ENCODE data around the gene PLA2G1B. TPM values are rescaled to one million over a fixed set of nuclear protein-coding genes. Genes with fewer than 3 reads are reported as not detected.
A peak's percentile ranks its signal among the peaks of the same experiment; 100 is the strongest.

PLA2G1B gene
- total RNA-seq, 1 experiment from 2014 or later = not detected

- TF ChIP-seq CTCF (conservative IDR thresholded peaks at IDR 0.05; ENCODE audit: low read depth, low read length) (no peak), EZH2 (IDR thresholded peaks at IDR 0.05; ENCODE audit: borderline replicate concordance, low read depth, low read length, poor library complexity, severe bottlenecking) (peak; percentile 81)
- CTCF ChIA-PET = no interaction called here
- no TSS peak for BruUV-seq (replicated peaks)
These were observed 42.2 kb upstream of the PLA2G1B start for GRCh38 chr12:120369603-120370342.

DNA sequence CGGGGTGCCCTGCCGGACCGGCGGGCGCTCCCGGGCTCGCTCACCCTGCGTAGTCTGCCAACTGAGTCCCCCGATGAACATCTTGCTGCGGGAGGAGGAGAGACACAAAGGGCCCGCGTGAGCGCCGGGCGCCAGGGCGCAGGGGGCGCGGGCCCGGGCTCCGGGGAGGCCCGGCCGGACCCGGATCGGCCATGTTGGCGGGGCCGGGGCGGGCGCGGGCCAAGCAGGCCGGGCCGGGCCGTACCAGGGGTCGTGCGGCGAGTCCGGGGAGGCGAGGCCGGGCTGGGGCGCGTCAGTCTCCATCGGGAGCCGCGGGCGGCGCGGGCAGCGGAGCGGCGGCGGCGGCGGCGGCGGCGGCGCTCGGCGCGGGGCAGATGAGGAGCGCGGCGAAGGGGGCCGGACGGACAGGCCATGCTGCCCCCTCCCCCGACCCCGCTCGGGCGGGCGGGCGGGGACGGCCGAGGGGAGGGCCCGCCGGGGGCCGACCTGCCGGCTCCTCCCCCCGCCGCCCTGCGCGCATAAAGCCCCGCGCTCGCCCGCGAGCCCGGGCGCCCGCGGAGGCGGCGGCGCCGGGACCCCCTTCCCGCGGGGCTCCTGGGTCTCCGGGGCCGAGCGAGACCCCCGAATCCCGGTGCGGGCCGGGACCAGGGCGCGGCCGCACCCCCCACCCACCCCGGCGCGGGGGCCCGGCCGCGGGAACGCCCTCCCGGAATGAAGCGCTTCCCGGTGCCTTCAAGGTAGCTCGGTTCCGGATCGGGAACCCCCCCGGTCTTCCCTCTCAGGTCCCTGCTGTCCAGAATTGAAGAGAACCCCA is 41.4 kb upstream of the PLA2G1B start, which contains the start of gene MSI1:
Gene MSI1 (minus strand): TSS at position 376 of the 814 bp plus-strand sequence. CDS start 73 bp downstream, at position 303.
- no TSS peak for BruUV-seq (replicated peaks)
- TF ChIP-seq EZH2 (IDR thresholded peaks at IDR 0.05; ENCODE audit: borderline replicate concordance, low read depth, low read length, poor library complexity, severe bottlenecking) = no peak
- TF ChIP-seq CTCF (conservative IDR thresholded peaks at IDR 0.05; ENCODE audit: low read depth, low read length) = no peak
- Histone ChIP-seq H3K4me3 (ENCODE audit: low read depth, low read length, poor library complexity, severe bottlenecking) (peak within 1 kb of the TSS; percentile 57), H3K4me1 (ENCODE audit: insufficient read depth, low read length, poor library complexity, severe bottlenecking) (no peaks in the 10 kb centered on the region), H3K36me3 (ENCODE audit: insufficient read depth, low read length, poor library complexity, severe bottlenecking) (no peaks in the 10 kb centered on the region), H3K27me3 (replicated peaks; ENCODE audit: insufficient read depth, low read depth, low read length, poor library complexity) (peaks cover 51% of the 10 kb centered on the region), H3K9me3 (ENCODE audit: low read depth, low read length, poor library complexity, severe bottlenecking) (no peaks in the 10 kb centered on the region), H3K27ac (ENCODE audit: low read depth, low read length, poor library complexity, severe bottlenecking) (no peak within 1 kb of the TSS)
- ChIA-PET CTCF (no interaction called here), POLR2A (ENCODE audit: low non-redundant PET) (interaction anchor here (0.6 kb wide), 1 partner anchor 78 kb away, joined by 7 read pairs; the partner anchor contains the start of gene RNU4-2)
- intact Hi-C loops (cut with micrococcal nuclease; ENCODE audit: unreplicated experiment) = no loop called here
- no peak for DNase-seq (ENCODE audit: low spot score)

More at GRCh38 chr12:120369603-120370342, 42.2 kb upstream of the PLA2G1B start:
- Histone ChIP-seq H3K27me3 (replicated peaks; ENCODE audit: insufficient read depth, low read depth, low read length, poor library complexity) (peaks cover 53% of the 10 kb centered on the region), H3K4me3 (ENCODE audit: low read depth, low read length, poor library complexity, severe bottlenecking) (peak overlapping the region; percentile 57), H3K36me3 (ENCODE audit: insufficient read depth, low read length, poor library complexity, severe bottlenecking) (no peaks in the 10 kb centered on the region), H3K4me1 (ENCODE audit: insufficient read depth, low read length, poor library complexity, severe bottlenecking) (no peaks in the 10 kb centered on the region), H3K9me3 (ENCODE audit: low read depth, low read length, poor library complexity, severe bottlenecking) (no peaks in the 10 kb centered on the region), H3K27ac (ENCODE audit: low read depth, low read length, poor library complexity, severe bottlenecking) (no peak overlapping the region)
- intact Hi-C loops (cut with micrococcal nuclease; ENCODE audit: unreplicated experiment) = no loop called here
- POLR2A ChIA-PET (ENCODE audit: low non-redundant PET) = interaction anchor here (0.6 kb wide), 1 partner anchor 78 kb away, joined by 7 read pairs; the partner anchor contains the start of gene RNU4-2
- DNase-seq (ENCODE audit: low spot score) = no peak

DNA sequence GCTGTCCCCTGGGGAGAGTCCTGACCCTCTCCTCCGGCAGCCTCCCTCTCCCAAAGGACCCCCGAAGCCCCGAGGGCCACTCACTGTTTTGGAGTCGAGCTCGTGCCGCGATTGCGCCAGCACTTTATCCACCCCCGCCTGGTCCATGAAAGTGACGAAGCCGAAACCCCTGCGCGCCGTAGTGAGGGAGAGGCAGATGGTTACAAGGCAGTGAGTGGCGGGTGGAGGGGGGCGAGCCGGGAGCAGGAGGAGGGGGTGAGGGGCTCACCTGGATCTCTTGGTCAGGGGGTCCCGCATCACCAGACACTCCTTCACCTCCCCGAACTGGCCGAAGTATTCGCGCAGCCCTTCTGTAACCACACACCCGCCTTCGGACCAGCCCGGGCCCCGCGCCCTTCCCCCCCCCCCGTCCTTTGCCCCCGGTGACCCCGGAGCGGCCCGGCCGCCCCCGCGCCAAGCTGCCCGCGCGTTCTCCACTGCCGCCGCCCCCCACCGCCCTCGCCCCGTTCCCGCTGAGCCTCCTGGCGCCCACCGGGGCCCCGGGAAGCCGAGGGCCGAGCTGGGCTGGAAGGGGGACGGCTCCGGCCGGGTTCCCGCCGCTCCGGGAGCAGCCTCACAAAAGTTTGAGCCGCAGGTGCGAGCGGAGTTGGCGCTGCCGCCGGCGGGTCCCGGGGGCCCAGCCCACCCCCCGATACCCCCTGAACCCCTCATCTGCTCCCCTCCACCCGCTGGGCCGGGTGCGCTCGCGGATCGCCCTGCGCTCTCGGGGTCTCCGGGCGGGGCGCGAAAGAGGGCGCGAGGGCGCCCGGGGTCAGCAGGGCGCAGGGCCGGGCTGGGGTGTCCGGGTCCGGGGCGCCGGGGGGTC is 40.6 kb upstream of the PLA2G1B start:
- DNase-seq (ENCODE audit: low spot score) = no peak
- no peak overlapping the region for H3K27ac ChIP-seq (ENCODE audit: low read depth, low read length, poor library complexity, severe bottlenecking)
- H3K4me1 ChIP-seq (ENCODE audit: insufficient read depth, low read length, poor library complexity, severe bottlenecking) = peaks cover 3% of the 10 kb centered on the region
- H3K27me3 ChIP-seq (replicated peaks; ENCODE audit: insufficient read depth, low read depth, low read length, poor library complexity) = peaks cover 51% of the 10 kb centered on the region
- CTCF ChIA-PET = interaction anchor here (1.6 kb wide), 1 partner anchor 21 kb away, joined by 4 read pairs; no protein-coding TSS in a partner anchor
- POLR2A ChIA-PET (ENCODE audit: low non-redundant PET) = no interaction called here
- BruUV-seq (replicated peaks) = no TSS peak
- no peaks in the 10 kb centered on the region for H3K9me3 ChIP-seq (ENCODE audit: low read depth, low read length, poor library complexity, severe bottlenecking)
- no peaks in the 10 kb centered on the region for H3K36me3 ChIP-seq (ENCODE audit: insufficient read depth, low read length, poor library complexity, severe bottlenecking)
- peak overlapping the region; percentile 57 for H3K4me3 ChIP-seq (ENCODE audit: low read depth, low read length, poor library complexity, severe bottlenecking)
- intact Hi-C loops (cut with micrococcal nuclease; ENCODE audit: unreplicated experiment) = no loop called here
- TF ChIP-seq CTCF (conservative IDR thresholded peaks at IDR 0.05; ENCODE audit: low read depth, low read length) (no peak), EZH2 (IDR thresholded peaks at IDR 0.05; ENCODE audit: borderline replicate concordance, low read depth, low read length, poor library complexity, severe bottlenecking) (peak; percentile 10)

Data from A673 (cell line).